Aorta (tissue), 5 donors: ENCODE measurements around the gene CBX2. TPM values are rescaled to one million over a fixed set of nuclear protein-coding genes. Genes with fewer than 3 reads are reported as not detected.
"Not testable (repeated sequence)": the region's sequence is repeated elsewhere in the genome, so short reads cannot be mapped to it uniquely, and the experiment has no call there.

Experiments used
- ATAC-seq: fragments of 200-7000 bp; cut with Tn5 transposase; one replicate; pipeline ENCODE4 v1.9.1; 2022; ENCODE audit warnings: moderate library complexity; ENCODE audit not compliant: low FRiP score
- DNase-seq, 2 donors: peaks; one replicate each; pipeline ENCODE4 v3.0.0-alpha.2; 2020
- H3K27ac ChIP-seq, 2 donors: one replicate each; pipeline ENCODE4 v1.5.1; 2013; ENCODE audit warnings: low read length in 2 of 2, mild to moderate bottlenecking in 2 of 2, moderate library complexity in 2 of 2, control low read depth in 1 of 2, inconsistent platforms in 1 of 2, low read depth in 1 of 2
- H3K27me3 ChIP-seq, 2 donors: one replicate each; pipeline ENCODE4 v1.6.1; 2013; ENCODE audit warnings: control low read depth in 1 of 2, low read length in 1 of 2, mild to moderate bottlenecking in 1 of 2, moderate library complexity in 1 of 2; ENCODE audit not compliant: insufficient read depth in 2 of 2, control insufficient read depth in 1 of 2
- H3K36me3 ChIP-seq, 2 donors: one replicate each; pipeline ENCODE4 v1.6.1; 2013; ENCODE audit warnings: control low read depth in 1 of 2, low read length in 1 of 2, mild to moderate bottlenecking in 1 of 2; ENCODE audit not compliant: insufficient read depth in 2 of 2, control insufficient read depth in 1 of 2
- H3K4me1 ChIP-seq, 2 donors: one replicate each; pipeline ENCODE4 v1.6.1; 2013; ENCODE audit warnings: low read length in 2 of 2, control low read depth in 1 of 2, mild to moderate bottlenecking in 1 of 2, moderate library complexity in 1 of 2; ENCODE audit not compliant: insufficient read depth in 2 of 2, control insufficient read depth in 1 of 2
- H3K4me3 ChIP-seq, 2 donors: one replicate each; pipeline ENCODE4 v1.5.1; 2013; ENCODE audit warnings: low read length in 2 of 2, control low read depth in 1 of 2, mild to moderate bottlenecking in 1 of 2
- H3K9me3 ChIP-seq: one replicate; pipeline ENCODE4 v1.6.1; 2013; ENCODE audit warnings: mild to moderate bottlenecking, low read length; ENCODE audit not compliant: control insufficient read depth
- WGBS, 2 donors: extraction: QIAGEN DNeasy Blood & Tissue Kit; methylation state at CpG; one replicate each; pipeline ENCODE4 v1.1.7; 2013; 5-methylcytosine and 5-hydroxymethylcytosine counted together
- intact Hi-C, 2 donors: fragments of 100-400 bp; cut with DNase I; formaldehyde crosslinking; loops; one replicate each; pipeline versions ENCODE4 v1.14.2 to v1.15.0; 2022
- polyA plus RNA-seq, 2 donors: library from polyadenylated mRNA; stranded (reverse); fragments of 200-250 nt; gene quantifications; one replicate each; pipeline ENCODE4 v1.2.3, GENCODE V29; 2013
- total RNA-seq, 2 donors: library from RNA; stranded (reverse); fragmentation: NEBNext Ultra II Directional; extraction: Animal tissue kit (Norgen Biotek cat#: 25700); gene quantifications; one replicate each; pipeline ENCODE4 v1.2.1, GENCODE V29; 2021
- donor health status: healthy with polysubstance abuse.
- donor health status: Bipolar disorder and iron deficiency.
- donor health status: DM: no; HTN: no; CAD: no.
- donor health status: DM: no; HTN: no; CAD: no.
- donor health status: DM: yes; HTN: yes; CAD: no.

Gene CBX2
- total and polyA plus RNA-seq, 4 donors = 1.2 to 4.5 TPM; not detected in 2

DNA sequence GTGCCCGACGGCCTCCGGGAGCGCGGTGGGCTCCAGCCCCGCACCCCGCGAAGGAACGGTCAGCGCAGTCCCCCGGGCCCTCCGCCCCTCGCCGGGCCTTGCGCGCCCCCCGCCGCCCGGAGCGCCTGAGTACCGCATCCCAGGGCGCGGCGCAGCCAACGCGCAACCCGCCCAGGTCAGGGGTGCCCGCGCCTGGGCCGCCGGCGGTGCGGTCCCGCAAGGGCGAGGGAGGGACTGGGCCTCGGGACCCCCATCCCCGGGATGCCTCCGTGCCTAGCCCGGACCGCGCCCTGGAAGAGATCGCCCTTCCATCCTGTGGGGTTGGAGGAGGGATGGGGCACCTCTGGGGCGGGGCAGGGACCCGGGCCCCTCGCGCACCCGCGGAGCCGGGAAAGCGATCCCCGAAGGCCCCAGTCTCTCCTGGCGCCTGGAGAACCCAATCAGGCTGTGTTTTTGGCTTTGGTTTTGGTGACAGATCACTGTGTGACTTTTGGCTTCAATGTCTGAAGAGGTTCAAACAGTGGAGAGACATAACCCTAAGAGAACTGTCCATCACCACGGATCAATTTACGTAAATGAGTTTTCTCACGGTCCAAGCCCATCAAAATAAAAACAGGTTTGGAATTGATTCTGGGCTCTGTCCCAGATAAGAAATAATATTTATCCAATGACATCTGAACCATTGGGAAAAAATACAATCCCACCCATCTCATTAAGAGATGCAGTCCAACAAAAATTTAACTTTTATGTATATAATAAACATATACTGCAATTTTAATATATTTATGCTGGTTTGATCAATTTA, 29.5 kb upstream of the CBX2 start:
- Histone ChIP-seq H3K36me3 (no peaks in the 10 kb centered on the region), H3K4me1 (no peaks in the 10 kb centered on the region), H3K27ac (no peak overlapping the region), H3K27me3 (no peaks in the 10 kb centered on the region), H3K9me3 (no peaks in the 10 kb centered on the region), H3K4me3 (no peak overlapping the region)
- DNase-seq (no peak), ATAC-seq (no peak)
- WGBS, 2 donors = 4 to 6% methylated on average over 48 to 55 of the region's 55 CpGs
- intact Hi-C loops = no loop called here

DNA sequence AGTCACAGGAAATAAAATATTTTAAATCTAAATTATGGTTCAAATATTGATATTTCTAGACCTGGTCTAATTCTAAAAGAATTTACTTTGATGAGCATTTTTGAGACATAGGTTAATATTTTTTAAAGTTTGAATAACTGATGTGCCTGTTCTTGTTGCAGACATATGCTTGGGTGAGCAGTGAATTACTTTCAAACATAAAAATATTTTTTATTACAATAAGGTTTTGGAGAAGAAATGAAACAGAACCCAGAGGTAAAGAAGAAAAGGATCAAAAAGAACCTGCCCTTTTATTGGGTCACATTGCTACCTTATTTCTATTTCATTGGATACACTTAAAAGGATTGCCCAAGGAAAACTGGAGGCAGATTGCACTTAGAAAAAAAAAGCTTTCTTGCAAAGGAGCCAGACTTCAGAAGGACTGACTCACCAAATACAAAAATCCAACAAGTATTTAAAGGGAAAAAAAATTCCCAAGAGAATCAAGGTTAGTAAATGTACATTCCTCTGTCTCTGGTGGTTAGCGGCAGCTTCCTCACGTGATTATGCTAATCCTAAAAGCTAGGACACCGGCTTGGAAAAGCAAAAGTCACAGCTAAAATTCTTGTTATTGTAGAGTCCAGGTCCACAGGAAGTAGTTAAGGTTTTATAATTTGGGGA, 28.7 kb upstream of the CBX2 start:
- Histone ChIP-seq H3K4me1 (no peaks in the 10 kb centered on the region), H3K9me3 (no peaks in the 10 kb centered on the region), H3K36me3 (no peaks in the 10 kb centered on the region), H3K27ac (no peak overlapping the region), H3K27me3 (no peaks in the 10 kb centered on the region), H3K4me3 (no peak overlapping the region)
- intact Hi-C loops = no loop called here
- DNase-seq = no peak
- WGBS, 2 donors = 27 to 31% methylated on average over 3 of the region's 3 CpGs
- ATAC-seq = no peak

DNA sequence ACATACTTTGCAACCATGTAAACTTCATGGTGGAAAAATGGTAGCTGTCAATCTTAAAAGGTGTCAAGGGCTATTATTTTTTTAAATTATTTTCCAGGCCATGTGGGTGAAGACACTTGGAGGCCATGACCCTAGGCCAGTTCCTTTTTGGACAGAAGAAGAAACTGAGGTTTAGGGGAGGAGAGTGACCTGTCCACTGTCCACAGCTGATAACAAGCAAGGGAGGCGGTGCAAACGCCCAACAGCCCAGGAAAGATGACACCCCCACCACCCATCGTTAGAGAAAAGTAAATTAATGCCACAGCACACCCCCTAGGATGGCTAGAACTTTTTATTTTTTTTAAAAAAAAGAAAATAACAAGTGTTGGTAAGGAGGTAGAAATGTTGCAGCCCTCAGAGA, 28.0 kb upstream of the CBX2 start:
- Histone ChIP-seq H3K36me3 (no peaks in the 10 kb centered on the region), H3K27me3 (no peaks in the 10 kb centered on the region), H3K4me3 (no peak overlapping the region), H3K4me1 (no peaks in the 10 kb centered on the region), H3K9me3 (no peaks in the 10 kb centered on the region), H3K27ac (no peak overlapping the region)
- WGBS, 2 donors = 45 to 51% methylated on average over 3 of the region's 3 CpGs
- ATAC-seq (no peak), DNase-seq (no peak)
- intact Hi-C loops = no loop called here

DNA sequence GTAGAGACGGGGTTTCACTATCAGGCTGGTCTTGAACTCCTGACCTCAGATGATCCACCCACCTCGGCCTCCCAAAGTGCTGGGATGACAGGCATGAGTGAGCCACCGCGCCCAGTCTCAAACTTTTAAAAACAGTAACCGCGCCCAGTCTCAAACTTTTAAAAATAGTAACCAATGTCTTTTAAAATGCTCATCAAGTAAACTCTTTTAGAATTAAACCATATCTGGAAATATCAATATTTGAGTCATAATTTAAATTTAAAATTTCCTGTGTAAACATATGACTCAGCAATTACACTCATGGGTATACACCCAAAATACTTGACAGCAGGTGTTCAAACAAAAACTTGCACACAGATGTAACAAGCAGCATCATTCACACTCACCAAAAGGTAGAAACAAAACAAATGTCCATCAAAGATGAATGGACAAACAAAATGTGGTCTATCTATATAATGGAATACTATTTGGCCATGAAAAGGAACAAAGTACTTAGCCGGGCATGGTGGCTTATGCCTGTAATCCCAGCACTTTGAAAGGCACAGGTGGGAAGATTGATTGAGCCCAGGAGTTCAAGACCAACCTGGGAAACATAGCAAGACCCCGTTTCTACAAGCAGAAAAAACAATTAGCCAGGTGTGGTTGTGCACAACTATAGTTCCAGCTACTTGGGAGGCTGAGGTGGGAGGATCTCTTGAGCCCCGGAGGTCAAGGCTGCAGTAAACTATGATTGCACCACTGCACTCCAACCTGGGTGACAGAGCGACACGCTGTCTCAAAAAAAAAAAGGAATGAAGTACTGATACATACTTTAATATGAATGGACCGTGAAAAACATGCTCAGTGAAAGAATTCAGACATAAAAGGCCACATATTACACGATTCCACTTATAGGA, 27.1 kb upstream of the CBX2 start:
- Histone ChIP-seq H3K9me3 (no peaks in the 10 kb centered on the region), H3K27me3 (no peaks in the 10 kb centered on the region), H3K4me3 (no peak overlapping the region), H3K36me3 (no peaks in the 10 kb centered on the region), H3K27ac (no peak overlapping the region), H3K4me1 (no peaks in the 10 kb centered on the region)
- ATAC-seq = no peak
- intact Hi-C loops = no loop called here
- DNase-seq = no peak
- 81 to 82% methylated on average over 13 of the region's 13 CpGs for WGBS, 2 donors

DNA sequence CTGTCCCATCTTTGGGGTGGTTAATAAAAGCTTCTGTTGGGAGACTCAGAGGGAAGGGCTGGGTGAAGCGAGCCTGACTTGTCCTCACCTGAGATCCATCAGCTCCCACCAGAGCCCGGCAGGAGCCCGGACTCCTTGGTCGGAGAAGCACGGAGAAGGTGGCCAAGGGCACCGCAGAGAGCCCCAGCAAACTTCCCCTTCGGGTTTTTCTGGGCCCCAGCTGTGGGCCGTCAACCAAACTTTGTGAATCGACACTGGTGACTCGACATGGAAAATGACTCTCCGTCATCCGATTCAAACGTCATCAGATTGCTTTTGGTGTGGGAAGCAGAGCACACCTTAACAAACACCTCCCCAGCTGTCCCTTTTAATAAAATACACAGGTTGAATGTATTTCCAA, 25.8 kb upstream of the CBX2 start:
- ATAC-seq (no peak), DNase-seq (peak in 1 of 2 donors; percentile 32)
- 74 to 80% methylated on average over 13 of the region's 13 CpGs for WGBS, 2 donors
- Histone ChIP-seq H3K27me3 (no peaks in the 10 kb centered on the region), H3K36me3 (no peaks in the 10 kb centered on the region), H3K4me3 (no peak overlapping the region), H3K9me3 (no peaks in the 10 kb centered on the region), H3K4me1 (no peaks in the 10 kb centered on the region), H3K27ac (no peak overlapping the region)
- intact Hi-C loops = no loop called here

DNA sequence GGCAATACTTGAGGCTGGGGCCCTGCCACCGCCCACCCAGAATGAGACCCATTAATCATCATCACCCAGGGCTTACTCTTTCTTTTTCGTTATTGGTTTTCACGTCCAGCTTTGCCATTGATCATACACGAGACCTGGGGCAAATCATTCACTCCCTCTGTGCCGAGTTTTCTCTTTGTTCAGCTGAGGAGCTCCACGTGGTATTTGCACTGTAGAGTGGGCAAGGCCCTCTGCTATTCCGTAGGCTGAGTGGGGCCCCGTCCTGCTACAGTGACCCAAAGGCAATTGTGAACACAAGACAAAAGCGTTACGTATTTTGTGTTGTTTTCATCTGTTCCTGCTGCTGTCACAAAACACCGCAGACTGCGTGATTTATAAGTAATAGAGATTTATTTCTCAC, 23.6 kb upstream of the CBX2 start:
- Histone ChIP-seq H3K36me3 (no peaks in the 10 kb centered on the region), H3K27ac (no peak overlapping the region), H3K4me1 (no peaks in the 10 kb centered on the region), H3K9me3 (no peaks in the 10 kb centered on the region), H3K4me3 (no peak overlapping the region), H3K27me3 (no peaks in the 10 kb centered on the region)
- intact Hi-C loops = no loop called here
- 54 to 61% methylated on average over 12 of the region's 12 CpGs for WGBS, 2 donors
- ATAC-seq = no peak
- peak in 1 of 2 donors; percentile 2 for DNase-seq

DNA sequence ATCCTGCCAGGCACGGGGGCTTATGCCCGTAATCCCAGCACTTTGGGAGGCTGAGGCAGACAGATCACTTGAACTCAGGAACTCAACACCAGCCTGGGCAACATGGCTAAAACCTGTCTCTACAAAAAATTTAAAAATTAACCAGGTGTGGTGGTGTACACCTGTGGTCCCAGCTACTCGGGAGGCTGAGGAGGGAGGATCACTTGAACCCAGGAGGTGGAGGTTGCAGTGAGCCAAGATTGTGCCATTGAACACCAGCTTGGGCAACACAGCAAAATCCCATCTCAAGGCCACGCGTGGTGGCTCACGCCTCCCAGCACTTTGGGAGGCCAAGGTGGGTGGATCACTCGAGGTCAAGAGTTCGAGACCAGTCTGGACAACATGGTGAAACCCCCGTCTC, 23.0 kb upstream of the CBX2 start:
- intact Hi-C loops = not testable (repeated sequence)
- WGBS, 2 donors = 91 to 92% methylated on average over 9 of the region's 9 CpGs

DNA sequence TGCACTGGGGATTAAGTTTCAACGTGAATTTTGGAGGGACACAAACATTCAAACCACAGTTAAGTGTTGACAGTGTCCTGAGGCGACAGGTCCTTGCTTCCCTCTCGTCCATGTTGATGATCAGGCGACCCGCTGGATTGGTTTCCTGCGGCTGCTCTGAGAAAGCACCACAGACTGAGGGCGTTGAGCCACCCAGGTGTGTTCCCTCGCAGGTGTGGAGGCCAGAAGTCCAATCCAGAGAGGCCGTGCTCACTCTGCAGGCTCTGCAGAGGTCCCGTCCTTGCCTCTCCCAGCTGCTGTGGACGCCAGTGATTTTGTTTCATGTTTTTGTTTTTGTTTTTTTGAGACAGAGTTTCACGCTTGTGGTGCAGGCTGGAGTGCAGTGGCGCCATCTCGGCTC, 22.4 kb upstream of the CBX2 start:
- no peaks in the 10 kb centered on the region for H3K36me3 ChIP-seq
- no peak overlapping the region for H3K27ac ChIP-seq
- intact Hi-C loops = no loop called here
- WGBS, 2 donors = 84 to 87% methylated on average over 14 of the region's 14 CpGs
- H3K4me1 ChIP-seq = no peaks in the 10 kb centered on the region
- no peak for ATAC-seq
- no peaks in the 10 kb centered on the region for H3K27me3 ChIP-seq
- peak in 1 of 2 donors; percentile 57 for DNase-seq
- H3K9me3 ChIP-seq = no peaks in the 10 kb centered on the region
- no peak overlapping the region for H3K4me3 ChIP-seq

More for the DNA sequence above, 23.0 kb upstream of the CBX2 start:
- not testable (repeated sequence) for H3K9me3 ChIP-seq, H3K4me3 ChIP-seq, H3K36me3 ChIP-seq, H3K27me3 ChIP-seq, H3K4me1 ChIP-seq, ATAC-seq, H3K27ac ChIP-seq
- peak in 1 of 2 donors; percentile 19 for DNase-seq
